Stimulated activated CD4-positive, alpha-beta T cell treated with anti-CD3 and anti-CD28 coated beads, TNF-alpha, amount 100 ng/mL, for 4 hours (primary cell): ENCODE measurements around the gene PLCL1.

ENCODE experiments used
- DNase-seq, 3 experiments: peaks; one replicate each; pipeline ENCODE4 v3.0.0-alpha.2; 2020; ENCODE audit warnings: low read depth in 3 of 3

The PLCL1 gene

DNA sequence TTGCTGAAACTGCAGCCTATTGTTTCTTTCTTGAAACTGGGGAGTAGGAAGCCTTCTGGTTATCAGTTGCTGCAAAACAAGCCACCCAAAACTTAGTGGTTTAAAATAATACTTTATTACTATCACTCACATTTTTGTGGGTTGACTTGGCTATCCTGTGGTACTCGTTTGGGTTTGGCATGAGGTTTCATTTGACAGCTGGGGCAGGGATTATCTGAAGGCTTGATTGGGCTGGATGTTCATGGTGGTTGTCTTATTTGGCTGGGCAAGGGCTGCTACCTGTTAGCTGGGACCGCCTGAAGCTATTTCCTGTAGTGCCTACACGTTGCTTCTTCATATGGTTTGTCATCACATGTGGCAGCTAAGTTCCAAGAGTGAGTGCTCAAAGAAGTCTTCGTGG lies 122.3 kb downstream of the PLCL1 start:
- DNase-seq, result no peak

DNA sequence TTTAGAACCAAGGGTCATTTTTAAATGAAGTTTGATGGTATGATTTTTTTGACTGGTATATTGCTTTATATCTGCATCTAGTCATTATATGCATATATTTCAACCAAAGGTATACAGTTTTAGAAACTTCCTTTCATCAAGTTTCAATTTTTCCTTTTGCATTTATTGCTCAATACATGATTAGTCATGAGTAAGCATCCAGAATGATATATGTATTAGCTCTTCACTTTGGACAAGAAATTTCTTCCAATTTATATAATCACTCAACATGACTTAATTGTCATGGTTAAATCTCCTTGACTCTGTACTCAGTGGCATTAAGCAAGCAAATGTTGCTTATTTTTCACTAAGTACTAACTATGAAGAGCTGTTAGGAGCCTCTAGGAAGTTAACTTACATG lies 123.6 kb downstream of the PLCL1 start:
- no peak for DNase-seq

DNA sequence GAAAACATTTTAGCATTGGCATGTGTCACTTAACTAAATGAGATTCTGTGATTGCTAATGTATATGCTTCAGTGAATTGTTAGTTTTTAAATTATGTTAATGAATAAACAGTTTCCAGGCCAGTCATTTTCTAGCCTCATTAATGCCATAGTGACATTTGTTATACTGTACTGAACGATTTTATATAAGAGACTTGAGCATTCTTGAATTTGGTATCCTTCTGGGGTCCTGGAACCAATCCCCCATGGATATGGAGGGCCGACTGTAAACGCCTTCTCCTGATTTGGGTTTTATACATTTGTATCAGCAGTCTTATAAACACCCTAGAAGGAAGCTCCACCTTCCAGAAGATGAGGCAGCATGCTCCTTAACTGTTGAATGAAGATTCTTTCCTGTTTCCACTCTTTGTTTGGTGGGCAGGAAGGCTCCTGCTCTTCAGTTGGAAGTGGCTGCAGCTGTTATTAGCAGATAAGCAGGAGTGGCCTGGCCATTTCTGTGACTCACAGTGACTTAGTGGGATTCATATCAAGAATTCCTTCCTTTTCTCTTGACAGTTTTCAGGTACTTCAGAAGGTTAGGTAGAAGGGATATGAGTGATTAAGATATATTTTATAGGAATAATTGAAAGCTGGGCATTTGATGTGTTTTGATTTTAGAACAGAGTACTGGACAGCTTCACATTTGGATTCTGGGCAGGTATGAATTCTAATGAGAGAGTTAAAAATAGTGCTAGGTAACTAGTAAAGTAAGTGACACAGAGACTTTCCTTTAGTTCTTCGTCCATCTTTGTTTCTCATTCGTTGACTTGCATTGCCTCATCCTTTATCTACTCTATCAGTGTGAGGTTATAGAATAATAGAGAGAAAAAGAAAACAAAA lies 124.9 kb downstream of the PLCL1 start:
- DNase-seq, result no peak

DNA sequence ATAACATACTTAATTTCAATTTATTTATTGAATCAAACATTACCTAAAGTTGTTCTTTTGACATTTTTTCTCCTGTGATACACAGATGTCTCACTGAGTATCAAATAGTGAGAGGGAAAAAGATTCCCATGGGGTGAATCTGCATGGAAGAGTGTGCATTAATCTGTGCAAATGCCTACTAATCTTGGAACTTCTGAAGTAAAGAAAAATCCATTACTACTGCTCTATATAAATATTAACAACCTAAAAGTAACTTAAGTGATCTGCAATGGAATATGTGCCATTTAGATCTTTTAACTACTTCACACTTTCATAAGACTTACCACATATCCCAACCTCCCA lies 125.5 kb downstream of the PLCL1 start:
- DNase-seq, result no peak

DNA sequence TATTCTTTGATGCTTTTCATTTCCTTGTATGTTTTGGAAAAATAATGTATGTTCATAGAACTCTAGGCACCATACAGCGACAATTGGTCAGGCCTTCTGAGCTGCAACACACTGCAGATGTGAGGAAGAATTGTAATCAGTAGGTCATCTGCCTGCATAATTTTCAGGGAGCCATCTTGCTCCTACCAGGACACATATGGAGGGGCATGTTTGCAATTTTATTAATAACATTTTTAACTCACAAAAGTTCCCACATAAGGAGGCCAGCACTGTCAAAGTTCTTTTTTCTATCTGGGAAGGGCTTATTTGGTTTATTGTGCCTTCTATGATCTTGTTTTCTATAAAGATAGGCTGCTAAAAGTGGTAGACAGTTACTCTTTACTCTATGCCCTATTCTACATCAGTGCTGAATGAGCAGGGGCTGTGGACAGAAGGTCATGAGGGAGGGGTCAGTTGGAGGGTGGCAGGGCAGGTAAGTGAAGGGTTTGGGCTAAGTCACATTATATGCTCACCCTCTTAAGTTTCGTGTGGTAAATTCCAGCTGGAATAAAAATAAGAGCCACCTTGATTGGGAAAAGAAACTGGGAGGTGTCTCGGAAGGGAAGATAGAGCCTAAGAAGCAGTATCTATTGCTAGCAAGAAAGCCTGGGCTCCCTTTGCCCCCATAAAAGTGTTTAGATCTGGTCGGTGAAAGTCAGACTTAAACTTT lies 126.3 kb downstream of the PLCL1 start:
- no peak for DNase-seq

DNA sequence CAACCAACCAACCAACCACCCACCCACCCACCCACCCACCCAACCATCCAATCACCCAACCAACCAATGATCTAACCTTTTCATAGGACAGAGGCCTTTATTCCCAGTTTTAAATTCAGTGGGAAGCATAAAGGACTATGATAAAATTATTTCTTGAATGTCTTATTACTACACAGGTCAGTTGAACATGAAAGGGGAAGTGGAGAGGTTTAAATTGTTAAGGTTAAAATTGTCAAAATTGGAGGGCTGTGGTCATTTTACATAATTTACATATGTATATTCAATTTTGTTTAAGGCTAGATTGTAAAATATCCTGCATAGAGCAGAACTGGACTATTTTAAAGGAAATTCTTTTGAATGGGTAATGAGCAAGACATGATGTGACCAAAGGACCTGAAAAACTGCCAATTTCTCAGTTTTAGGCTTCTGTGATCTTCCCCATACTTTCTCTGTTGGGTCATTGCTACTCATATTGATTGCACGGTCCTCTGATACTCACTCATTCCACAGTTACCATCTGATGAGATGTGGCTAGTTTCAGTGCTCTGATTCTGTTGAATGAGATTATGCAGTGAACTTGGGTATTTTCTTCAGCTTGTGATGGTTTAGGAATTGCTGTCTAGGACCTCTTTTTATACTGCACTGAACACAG lies 127.4 kb downstream of the PLCL1 start:
- no peak for DNase-seq

DNA sequence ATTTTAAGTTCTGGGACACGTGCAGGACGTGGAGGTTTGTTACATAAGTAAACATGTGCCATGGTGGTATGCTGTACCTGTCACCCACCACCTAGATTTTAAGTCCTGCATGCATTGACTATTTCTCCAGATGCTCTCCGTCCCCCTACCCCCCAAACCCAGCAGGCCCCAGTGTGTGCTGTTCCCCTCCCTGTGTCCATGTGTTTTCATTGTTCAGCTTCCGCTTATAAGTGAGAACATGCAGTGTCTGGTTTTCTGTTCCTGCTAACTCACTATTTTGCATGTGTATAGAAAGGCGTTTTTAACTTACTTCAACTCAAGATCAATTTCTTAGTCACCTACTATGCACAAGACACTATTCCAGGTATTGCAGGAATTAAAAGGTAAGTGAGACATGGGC lies 128.0 kb downstream of the PLCL1 start:
- no peak for DNase-seq

DNA sequence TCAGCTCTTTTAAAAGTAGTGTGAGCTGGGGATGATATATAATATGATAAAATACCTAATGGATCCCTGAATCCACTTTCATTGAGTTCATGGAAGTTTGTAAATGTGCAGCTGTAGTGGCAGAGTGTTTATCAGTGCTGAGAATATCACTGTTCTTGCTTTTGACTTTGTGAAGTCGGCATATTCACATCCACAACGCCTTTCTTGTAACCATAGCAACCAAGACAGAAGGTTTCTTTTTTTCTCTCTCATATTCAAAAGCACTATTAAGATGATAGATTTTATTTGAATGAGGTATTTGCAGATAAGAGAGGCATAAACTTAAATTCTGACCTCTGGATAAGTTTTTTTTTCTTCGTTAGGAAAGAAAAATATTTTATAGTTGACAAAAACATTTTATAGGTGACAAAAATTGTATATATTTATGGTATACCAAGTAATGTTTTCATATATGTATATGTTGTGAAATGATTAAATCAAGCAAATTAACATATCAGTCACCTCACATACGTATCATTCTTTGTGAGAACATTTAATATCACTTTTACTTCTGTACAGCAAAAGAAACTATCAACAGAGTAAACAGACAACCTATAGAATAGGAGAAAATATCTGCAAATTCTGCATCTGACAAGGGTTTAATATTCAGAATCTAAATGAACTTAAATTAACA lies 130.0 kb downstream of the PLCL1 start:
- no peak for DNase-seq

DNA sequence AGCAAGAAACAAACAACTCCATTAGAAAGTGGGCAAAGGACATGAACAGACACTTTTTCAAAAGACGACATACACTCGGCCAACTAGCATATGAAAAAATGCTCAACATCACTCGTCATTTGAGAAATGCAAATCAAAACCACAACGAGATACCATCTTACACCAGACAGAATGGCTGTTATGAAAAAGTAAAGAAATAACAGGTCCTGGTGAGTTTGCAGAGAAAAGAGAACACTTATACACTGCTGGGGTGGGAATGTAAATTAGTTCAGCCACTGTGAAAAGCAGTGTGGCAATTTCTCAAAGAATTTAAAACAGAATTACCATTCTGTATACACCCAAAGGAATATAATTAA lies 130.5 kb downstream of the PLCL1 start:
- no peak for DNase-seq

DNA sequence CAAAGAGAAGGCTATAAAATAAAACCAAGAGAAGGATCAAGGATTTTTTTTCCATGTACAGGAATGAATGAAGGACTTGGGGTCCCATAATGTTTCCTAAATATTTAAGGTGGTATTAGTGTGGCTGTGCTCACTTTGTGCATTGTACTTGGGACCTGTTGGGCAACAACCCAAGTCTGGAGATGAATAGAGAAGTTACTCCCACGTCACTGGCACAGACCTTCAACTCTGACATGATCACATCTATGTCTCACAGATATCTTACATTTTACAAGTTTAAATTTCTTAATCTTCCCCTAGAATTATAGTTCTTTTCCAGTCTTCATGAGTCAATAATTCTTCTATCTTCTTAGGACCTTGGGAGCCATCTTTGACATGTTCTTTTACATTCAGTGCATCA lies 133.4 kb downstream of the PLCL1 start:
- DNase-seq, result no peak

DNA sequence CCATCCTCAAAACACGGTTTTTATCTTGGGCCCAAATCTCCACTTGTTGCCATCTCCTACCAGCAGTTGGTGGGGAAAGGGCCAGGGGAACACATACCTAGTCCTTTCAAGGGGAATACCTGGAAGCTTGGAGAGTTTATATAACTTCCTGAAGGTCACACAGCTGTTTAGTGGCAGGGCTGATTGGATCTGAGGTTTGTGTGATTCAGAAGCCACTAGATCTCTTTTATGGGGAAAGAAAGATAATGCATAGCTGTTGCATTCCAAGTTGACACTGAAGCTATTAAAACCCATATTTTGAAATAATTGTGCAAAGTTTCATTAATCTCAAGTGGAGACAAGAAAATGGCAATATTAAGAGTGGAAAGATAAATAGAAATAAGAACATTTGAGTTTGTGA lies 134.2 kb downstream of the PLCL1 start:
- no peak for DNase-seq

DNA sequence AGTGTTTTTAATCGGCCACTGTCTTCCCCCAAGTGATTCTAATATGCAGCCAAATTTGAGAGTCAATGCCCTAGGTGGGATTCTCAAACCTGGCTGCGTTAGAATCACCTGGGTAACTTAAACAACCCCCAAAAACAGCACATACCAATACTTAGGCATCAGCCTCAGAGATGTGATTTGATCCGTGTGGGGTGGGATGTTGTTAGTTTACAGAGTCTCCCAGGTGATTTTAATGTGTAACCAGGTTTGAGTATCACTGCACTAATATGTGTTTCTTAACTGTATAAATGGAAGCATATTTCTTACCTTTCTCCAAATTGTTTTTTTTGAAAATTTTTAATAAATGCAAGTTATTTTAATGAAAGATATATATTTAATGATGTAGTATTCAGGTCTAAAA lies 135.4 kb downstream of the PLCL1 start:
- DNase-seq, result no peak

DNA sequence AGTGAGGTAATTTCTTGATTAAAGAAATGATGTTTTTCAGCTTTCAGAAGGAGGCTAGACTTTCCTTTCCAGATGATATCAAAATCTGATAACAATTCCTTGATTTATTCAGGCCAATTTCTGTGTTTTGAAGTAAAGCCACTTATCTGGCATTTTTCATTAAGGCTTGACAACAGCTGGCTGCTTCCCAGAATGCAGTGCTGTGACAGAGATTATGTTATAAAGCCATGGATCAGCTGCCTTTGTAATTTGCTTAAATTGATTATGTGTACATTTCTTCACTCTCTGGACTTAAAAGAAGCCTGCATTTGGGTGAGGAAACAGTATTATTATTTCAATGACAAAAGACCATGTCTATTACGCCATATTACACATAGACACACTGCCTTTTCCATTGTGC lies 136.0 kb downstream of the PLCL1 start:
- DNase-seq, result no peak

DNA sequence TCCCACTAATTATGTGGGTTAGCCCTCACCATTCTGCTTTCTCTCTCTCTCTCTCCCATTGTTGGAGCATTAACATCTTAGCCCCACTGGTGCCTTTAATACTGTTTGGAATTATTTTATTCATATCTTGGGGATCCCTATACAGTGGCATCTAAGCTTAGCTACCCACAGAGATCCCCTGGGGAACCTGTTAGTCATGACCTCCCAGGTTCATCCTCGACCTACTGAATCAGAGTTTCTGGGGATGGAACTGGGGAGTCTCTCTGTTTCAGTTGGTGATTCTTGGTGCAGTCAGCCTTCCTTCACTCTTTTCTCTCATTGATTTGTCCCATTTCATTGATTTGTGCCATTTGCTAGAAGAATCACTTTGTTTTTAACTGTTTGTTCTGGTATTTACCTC lies 137.3 kb downstream of the PLCL1 start:
- no peak for DNase-seq

DNA sequence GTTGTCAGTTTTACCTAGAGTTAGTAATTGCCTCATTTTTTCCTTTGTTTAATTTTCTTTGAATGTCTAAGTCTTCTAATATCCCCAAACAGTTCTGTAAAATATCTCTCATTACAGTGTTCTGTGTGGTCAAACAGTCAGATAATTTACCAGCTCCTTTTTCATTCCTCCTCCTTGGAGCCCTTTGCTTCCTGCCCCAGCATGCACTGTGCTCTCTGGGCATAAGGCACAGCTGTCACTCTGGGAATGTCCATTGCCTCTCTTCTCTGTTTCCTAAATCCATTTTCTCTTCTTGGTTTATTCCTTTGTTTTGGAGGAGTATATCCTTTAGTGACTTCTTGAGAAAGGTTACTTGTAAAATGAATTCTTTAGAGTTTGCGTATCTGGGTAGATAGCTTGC lies 139.3 kb downstream of the PLCL1 start:
- no peak for DNase-seq

DNA sequence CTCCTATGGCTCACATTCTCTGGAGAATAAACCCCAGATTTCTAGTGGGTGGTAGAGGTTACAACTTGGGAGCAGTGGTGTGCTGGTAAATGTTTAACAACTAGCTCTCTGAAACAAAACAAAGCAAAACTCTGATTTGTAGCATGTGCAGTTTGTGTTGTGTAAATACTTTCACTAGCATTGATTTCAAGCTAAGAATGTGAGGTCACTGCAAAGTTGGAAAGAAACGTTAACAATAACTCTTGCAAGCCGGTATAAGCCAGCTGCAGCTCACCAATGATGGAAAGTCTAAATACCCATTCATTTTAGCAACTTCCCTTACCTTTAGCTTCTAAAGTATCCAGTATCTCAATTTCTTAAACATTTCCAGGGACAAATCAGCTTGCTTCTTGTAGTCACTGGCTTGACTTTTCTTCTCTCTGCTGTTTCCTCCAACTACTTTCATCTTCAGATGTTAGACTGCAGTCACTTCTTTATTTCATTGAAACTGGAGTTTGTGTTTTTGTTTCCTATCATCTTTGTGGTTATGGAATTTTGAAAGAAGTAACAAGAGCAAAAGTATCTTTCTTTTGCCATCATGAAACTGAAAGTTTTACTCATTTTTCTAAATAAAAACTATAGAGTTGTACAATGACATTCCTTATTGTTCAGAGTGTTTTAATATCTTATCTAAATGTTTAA lies 140.2 kb downstream of the PLCL1 start:
- no peak for DNase-seq

DNA sequence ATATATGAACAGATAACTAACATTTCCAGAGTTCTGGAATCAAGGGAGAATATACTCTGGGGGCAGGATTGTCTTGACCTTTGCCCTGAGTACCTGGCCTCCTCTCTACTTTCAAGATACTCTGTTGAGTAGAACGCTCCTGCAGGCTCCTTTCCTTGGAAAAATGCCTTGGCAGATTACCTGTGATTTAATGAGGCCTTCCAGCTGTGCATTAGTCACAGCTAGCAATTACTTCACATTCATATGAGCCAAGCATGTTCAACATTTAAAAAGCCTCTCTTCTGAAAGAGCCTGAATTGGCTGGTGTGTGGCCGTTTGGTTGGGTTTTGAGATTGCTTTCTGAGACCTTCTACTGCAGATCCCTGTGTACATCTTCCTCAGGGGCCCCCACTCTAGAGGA lies 142.2 kb downstream of the PLCL1 start:
- no peak for DNase-seq

DNA sequence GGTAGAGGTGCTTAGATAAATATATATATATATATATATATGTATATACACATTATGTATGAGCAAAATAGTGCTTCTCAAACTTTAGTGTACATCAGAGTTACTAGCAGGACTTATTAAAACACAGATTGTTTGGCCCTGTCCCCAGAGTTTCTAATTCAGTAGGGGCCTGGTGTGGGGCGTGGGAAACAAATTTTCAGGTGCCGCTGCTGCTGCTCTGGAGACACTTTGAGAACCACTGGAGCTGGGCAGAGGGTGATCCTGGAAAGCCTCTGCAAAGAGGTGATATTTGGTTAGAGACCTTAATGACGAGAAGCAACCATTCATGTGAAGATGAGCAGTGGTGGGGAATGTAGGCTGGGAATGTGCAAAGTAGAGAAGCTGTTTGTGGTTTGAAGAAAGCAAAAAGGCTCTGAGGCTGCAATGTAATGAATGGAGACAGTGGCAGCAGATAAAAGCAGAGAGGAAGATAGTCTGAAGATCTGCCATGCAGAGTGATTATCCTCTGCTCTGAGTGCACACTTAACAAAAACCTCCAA lies 142.9 kb downstream of the PLCL1 start:
- DNase-seq, result no peak

DNA sequence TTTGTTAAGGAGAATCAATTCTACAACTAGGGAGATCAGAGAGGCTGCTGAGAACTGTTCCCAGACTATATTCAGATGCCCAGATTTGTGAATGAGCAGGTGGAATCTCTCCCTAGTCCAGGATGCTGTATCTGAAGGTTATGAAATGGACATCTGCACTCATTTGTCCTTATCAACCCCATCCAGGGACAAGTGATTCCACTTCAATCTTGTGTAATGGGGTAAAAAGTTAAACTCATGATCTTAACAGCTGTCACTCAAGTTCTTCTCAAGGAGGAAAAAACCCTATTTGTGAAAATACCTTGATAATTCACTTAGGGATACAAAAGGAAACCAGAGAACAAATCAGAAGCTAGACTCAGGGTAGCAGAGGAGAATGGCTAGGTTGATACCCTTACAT lies 144.8 kb downstream of the PLCL1 start:
- DNase-seq, result no peak

DNA sequence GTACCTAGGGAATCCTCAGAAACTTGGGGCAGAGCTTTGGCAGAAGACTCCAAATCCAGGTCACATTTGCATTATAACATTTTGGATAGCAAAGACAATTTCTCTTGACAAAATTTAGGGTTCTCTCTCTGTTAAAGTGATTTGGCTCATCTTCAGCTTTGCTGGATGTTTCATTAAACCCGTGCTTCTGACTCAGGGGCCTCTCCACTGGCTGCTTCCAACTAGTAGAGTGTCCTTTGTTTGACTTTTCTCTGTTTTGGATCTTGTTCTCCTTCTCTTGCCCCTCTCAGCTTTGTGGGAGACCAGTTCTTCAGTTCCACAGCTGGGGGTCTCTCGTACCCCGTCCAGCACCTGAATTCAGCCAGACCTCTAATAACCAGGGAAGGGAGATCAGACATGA lies 145.6 kb downstream of the PLCL1 start:
- no peak for DNase-seq

DNA sequence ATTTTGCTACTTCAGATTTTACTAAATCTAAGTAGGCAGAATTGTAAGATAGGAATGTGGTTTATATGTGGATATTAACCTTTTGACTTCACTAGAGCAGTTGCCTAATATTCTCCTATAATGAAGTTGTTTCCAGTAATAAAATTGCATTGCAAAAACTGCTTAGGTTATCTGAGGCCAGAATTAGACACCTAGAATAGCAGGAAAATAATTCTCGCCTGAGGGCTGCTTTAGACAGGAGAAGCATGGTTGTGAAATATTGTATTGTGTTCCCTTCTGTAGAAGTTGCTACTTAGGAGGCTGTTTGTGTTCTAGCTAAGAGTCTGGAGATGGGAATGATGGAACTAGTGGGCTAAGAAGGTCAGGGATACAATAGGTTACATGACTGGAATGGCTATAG lies 146.3 kb downstream of the PLCL1 start:
- no peak for DNase-seq
